HepG2 (cell line): ENCODE measurements around the gene LRTM2. TPM values are rescaled to one million over a fixed set of nuclear protein-coding genes. Genes with fewer than 3 reads are reported as not detected.

ENCODE experiments used
- FOXC1 ChIP-seq: sonication (generic); formaldehyde crosslinking; IDR thresholded peaks from 2 replicates; pipeline ENCODE4 v1.8.0; 2022; ENCODE audit warnings: mild to moderate bottlenecking, missing genetic modification reagents, borderline replicate concordance
- GFI1 ChIP-seq: sonication (generic); formaldehyde crosslinking; IDR thresholded peaks from 2 replicates; pipeline ENCODE4 v1.5.0; 2020; ENCODE audit warnings: missing genetic modification reagents, mild to moderate bottlenecking, borderline replicate concordance
- GPN1 ChIP-seq: sonication (generic); formaldehyde crosslinking; IDR thresholded peaks from 2 replicates; pipeline ENCODE4 v1.5.1; 2020; ENCODE audit warnings: missing genetic modification reagents, borderline replicate concordance
- GRHL1 ChIP-seq: sonication (generic); formaldehyde crosslinking; conservative IDR thresholded peaks from 2 replicates; pipeline ENCODE4 v1.8.0; 2022; ENCODE audit warnings: missing genetic modification reagents
- HNRNPK ChIP-seq: fragments of 200-400 bp; formaldehyde crosslinking; IDR thresholded peaks from 2 replicates; pipeline ENCODE4 v1.6.1; 2018; ENCODE audit warnings: low read length, low read depth, moderate library complexity, mild to moderate bottlenecking; ENCODE audit not compliant: poor library complexity, severe bottlenecking
- JDP2 ChIP-seq: sonication (generic); formaldehyde crosslinking; IDR thresholded peaks from 2 replicates; pipeline ENCODE4 v1.8.1; 2022; ENCODE audit warnings: missing genetic modification reagents, borderline replicate concordance
- JUNB ChIP-seq: sonication (generic); formaldehyde crosslinking; IDR thresholded peaks from 2 replicates; pipeline ENCODE4 v1.8.0; 2022; ENCODE audit warnings: missing genetic modification reagents, mild to moderate bottlenecking, borderline replicate concordance
- MTA3 ChIP-seq: sonication (generic); formaldehyde crosslinking; IDR thresholded peaks from 2 replicates; pipeline ENCODE4 v1.4.0; 2020; ENCODE audit warnings: missing genetic modification reagents
- NR1H2 ChIP-seq: sonication (generic); formaldehyde crosslinking; IDR thresholded peaks from 2 replicates; pipeline ENCODE4 v1.8.1; 2022; ENCODE audit warnings: low read depth, missing genetic modification reagents, borderline replicate concordance
- RAD21 ChIP-seq: fragments of 450-650 bp; formaldehyde crosslinking; IDR thresholded peaks from 2 replicates; pipeline ENCODE4 v1.5.0; 2020; ENCODE audit warnings: mild to moderate bottlenecking
- SPEN ChIP-seq: sonication (generic); formaldehyde crosslinking; IDR thresholded peaks from 2 replicates; pipeline ENCODE4 v1.5.1; 2020; ENCODE audit warnings: low read depth, mild to moderate bottlenecking, missing genetic modification reagents
- SRSF1 ChIP-seq: fragments of 200-400 bp; formaldehyde crosslinking; optimal IDR thresholded peaks from 2 replicates; pipeline ENCODE3; 2017; ENCODE audit warnings: mild to moderate bottlenecking, low read depth, low read length, moderate library complexity
- SRY ChIP-seq: sonication (generic); formaldehyde crosslinking; IDR thresholded peaks from 2 replicates; pipeline ENCODE4 v1.8.0; 2022; ENCODE audit warnings: mild to moderate bottlenecking, missing genetic modification reagents
- TARDBP ChIP-seq: sonication (generic); formaldehyde crosslinking; IDR thresholded peaks from 2 replicates; pipeline ENCODE4 v1.8.0; 2022; ENCODE audit warnings: mild to moderate bottlenecking, missing genetic modification reagents
- ZBTB10 ChIP-seq: sonication (generic); formaldehyde crosslinking; IDR thresholded peaks from 2 replicates; pipeline ENCODE4 v1.4.0; 2020; ENCODE audit warnings: missing genetic modification reagents, borderline replicate concordance
- ZNF512B ChIP-seq: sonication (generic); formaldehyde crosslinking; IDR thresholded peaks from 2 replicates; pipeline ENCODE4 v1.5.1; 2020; ENCODE audit warnings: missing genetic modification reagents, mild to moderate bottlenecking, borderline replicate concordance
- ZNF724P ChIP-seq: sonication (generic); formaldehyde crosslinking; IDR thresholded peaks from 2 replicates; pipeline ENCODE4 v1.8.0; 2022; ENCODE audit warnings: missing genetic modification reagents, borderline replicate concordance
- ZNF800 ChIP-seq: sonication (generic); formaldehyde crosslinking; IDR thresholded peaks from 2 replicates; pipeline ENCODE4 v1.4.0; 2020; ENCODE audit warnings: missing genetic modification reagents
- polyA plus RNA-seq, 8 experiments: library from polyadenylated mRNA; depleted of rRNA in 3 of 8; stranded (reverse) in 7 of 8; unstranded in 1 of 8; fragments of >200 nt; fragmentation: Illumina TruSeq in 4 of 8; extraction: Trizol in 4 of 8; gene quantifications; 2 replicates each; pipeline versions ENCODE4 v1.2.1 to v1.2.3, GENCODE V29; 2011 to 2016; ENCODE audit warnings: low read depth in 4 of 8, missing spikeins in 1 of 8, mixed read lengths in 1 of 8; ENCODE audit not compliant: insufficient read depth in 1 of 8
- total RNA-seq, 5 experiments: library from RNA; depleted of rRNA; stranded (reverse); fragments of >200 nt; fragmentation: Illumina TruSeq; extraction: Trizol; gene quantifications; 2 replicates each; pipeline ENCODE4 v1.2.3, GENCODE V29; 2016; ENCODE audit warnings: low read depth in 1 of 5

Gene LRTM2
- total and polyA plus RNA-seq, 2 of the 13 experiments (the other 11 are each of a cell fraction or from before 2014, with no cell fraction given) = 0.09 TPM; not detected in 1

- TF ChIP-seq HNRNPK = no peak
- TF ChIP-seq RAD21 (CRISPR knock-in tag) = 0 out of 2 replicates have a peak, but pooled peaks have one; percentile 18
- no peak for TF ChIP-seq TARDBP (CRISPR knock-in tag)
- no peak; the same call in 1 of the 2 replicates for TF ChIP-seq GFI1 (CRISPR knock-in tag)
- TF ChIP-seq JUNB (CRISPR knock-in tag) = no peak
- TF ChIP-seq ZNF512B = no peak
- 0 out of 2 replicates have a peak, but pooled peaks have one; percentile 22 for TF ChIP-seq NR1H2 (CRISPR knock-in tag)
- TF ChIP-seq ZNF724P (CRISPR knock-in tag) = no peak
- peak; percentile 66; the same call in 1 of the 2 replicates for TF ChIP-seq ZBTB10 (CRISPR knock-in tag)
- no peak for TF ChIP-seq SRSF1
- TF ChIP-seq JDP2 (CRISPR knock-in tag) = no peak
- TF ChIP-seq SPEN = 0 out of 2 replicates have a peak, but pooled peaks have one; percentile 43
- TF ChIP-seq GPN1 (CRISPR knock-in tag) = peak; percentile 1; the same call in 1 of the 2 replicates
- peak; percentile 56; the same call in 1 of the 2 replicates for TF ChIP-seq ZNF800 (CRISPR knock-in tag)
- TF ChIP-seq GRHL1 = no peak
- no peak for TF ChIP-seq FOXC1 (CRISPR knock-in tag)
- TF ChIP-seq SRY = peak; percentile 86
- TF ChIP-seq MTA3 (CRISPR knock-in tag) = no peak
Measured at GRCh38 chr12:1830981-1831963, 10.9 kb downstream of the LRTM2 start (continued).
